Measurements from ENCODE around the gene CAND2. TPM values are rescaled to one million over a fixed set of nuclear protein-coding genes. Genes with fewer than 3 reads are reported as not detected.
A peak's percentile ranks its signal among the peaks of the same experiment; 100 is the strongest.

Gene CAND2
- total and polyA plus RNA-seq, 9 of the 15 experiments (the other 6 are each of a cell fraction or from before 2014, with no cell fraction given), result 0.91 to 14.9 (median 4.3) TPM

- TF ChIP-seq MAFG (tag; conservative IDR thresholded peaks at IDR 0.05), result peak; percentile 97
- TF ChIP-seq, protein P1, sequence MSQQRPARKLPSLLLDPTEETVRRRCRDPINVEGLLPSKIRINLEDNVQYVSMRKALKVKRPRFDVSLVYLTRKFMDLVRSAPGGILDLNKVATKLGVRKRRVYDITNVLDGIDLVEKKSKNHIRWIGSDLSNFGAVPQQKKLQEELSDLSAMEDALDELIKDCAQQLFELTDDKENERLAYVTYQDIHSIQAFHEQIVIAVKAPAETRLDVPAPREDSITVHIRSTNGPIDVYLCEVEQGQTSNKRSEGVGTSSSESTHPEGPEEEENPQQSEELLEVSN (IDR thresholded peaks at IDR 0.05; ENCODE audit: borderline replicate concordance in 1 of 2, extremely low read depth in 1 of 2, insufficient read depth in 1 of 2, insufficient read length in 1 of 2, low read depth in 1 of 2, low read length in 1 of 2, poor library complexity in 1 of 2, severe bottlenecking in 1 of 2), result no peak
- no peak for TF ChIP-seq ESRRA (IDR thresholded peaks at IDR 0.05; ENCODE audit: borderline replicate concordance, low read depth)
- TF ChIP-seq, protein P2, sequence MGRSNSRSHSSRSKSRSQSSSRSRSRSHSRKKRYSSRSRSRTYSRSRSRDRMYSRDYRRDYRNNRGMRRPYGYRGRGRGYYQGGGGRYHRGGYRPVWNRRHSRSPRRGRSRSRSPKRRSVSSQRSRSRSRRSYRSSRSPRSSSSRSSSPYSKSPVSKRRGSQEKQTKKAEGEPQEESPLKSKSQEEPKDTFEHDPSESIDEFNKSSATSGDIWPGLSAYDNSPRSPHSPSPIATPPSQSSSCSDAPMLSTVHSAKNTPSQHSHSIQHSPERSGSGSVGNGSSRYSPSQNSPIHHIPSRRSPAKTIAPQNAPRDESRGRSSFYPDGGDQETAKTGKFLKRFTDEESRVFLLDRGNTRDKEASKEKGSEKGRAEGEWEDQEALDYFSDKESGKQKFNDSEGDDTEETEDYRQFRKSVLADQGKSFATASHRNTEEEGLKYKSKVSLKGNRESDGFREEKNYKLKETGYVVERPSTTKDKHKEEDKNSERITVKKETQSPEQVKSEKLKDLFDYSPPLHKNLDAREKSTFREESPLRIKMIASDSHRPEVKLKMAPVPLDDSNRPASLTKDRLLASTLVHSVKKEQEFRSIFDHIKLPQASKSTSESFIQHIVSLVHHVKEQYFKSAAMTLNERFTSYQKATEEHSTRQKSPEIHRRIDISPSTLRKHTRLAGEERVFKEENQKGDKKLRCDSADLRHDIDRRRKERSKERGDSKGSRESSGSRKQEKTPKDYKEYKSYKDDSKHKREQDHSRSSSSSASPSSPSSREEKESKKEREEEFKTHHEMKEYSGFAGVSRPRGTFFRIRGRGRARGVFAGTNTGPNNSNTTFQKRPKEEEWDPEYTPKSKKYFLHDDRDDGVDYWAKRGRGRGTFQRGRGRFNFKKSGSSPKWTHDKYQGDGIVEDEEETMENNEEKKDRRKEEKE (IDR thresholded peaks at IDR 0.05; ENCODE audit: borderline replicate concordance in 1 of 2, control insufficient read depth in 1 of 2, low read depth in 2 of 2, low read length in 1 of 2), result no peak
- TF ChIP-seq MAFK (IDR thresholded peaks at IDR 0.05; ENCODE audit: low read length), result peak; percentile 99
- TF ChIP-seq NBN (IDR thresholded peaks at IDR 0.05; ENCODE audit: low read depth), result no peak
- no peak for TF ChIP-seq MIER1 (IDR thresholded peaks at IDR 0.05; ENCODE audit: low read depth)
- TF ChIP-seq FOXO4 (CRISPR knock-in tag; IDR thresholded peaks at IDR 0.05), result no peak
Measured at GRCh38 chr3:12752809-12753208, 43.7 kb upstream of the CAND2 start (continued).

All from K562 (cell line).